Hematopoietic multipotent progenitor cell treated with erythropoietin and hydrocortisone succinate and interleukin-3 and kit ligand, for 15 days (in vitro differentiated cells): ENCODE data around the gene ABCB4.
"Not testable (repeated sequence)": the region's sequence is repeated elsewhere in the genome, so short reads cannot be mapped to it uniquely, and the experiment has no call there.

Experiments used
- DNase-seq: peaks from one replicate; pipeline ENCODE4 v3.0.0-alpha.2; 2015; ENCODE audit warnings: low spot score

Gene ABCB4

DNA sequence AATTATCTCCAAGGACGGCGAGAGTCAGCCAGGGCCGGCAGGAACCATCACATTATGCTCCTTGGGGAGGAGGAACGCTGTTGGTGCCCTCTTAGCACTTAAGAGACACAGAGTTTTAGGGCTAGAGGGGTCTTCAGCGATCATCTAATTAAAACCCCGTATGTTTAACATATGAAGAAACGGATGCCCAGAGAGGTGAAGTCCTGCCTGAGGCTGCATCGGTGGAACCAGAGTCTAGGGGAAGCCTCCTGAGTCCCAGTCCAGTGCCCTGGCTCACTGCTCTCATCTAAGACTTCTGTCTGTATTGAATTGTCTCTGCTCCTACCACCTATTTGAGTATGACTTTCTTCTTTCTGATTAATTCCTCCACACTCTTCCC lies 688 bp upstream of the ABCB4 start:
- no peak for DNase-seq

DNA sequence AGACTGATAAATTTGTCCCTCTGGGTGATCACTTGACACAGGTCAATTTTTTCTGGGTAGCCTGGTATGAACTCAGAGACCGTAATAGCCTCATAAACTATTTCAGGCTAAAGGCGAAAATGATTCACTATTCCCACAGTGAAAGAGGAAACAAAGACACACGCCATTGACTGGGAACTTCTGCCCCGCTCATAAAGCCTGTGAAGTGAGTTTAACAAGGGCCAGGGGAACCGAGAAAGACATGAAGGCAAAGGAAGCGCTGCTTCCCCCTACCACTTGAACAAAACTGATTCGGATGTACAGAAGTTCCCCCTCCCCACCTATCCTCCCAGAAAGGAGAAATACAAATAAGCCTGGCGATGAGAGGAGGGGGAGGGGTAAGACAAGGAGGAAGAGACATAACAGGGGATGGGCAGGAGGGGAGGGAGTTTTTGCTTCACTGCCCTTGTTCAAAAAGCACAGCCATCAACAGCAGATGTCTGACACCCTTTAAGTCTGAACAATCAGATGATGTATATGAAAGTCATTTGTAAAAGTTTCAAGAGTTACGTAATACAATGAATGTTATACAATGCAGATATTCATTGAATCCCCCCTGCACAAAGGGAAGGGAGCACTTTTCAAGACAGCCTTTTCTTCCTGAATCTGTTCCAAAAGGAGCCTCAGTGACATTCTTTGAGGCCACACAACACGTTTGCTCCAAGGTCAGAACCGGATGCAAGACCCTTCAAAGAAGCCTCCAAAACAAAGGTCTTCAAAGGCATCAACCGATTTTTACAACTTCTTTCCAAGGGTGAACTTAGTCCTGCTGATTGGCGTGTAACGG lies 734 bp downstream of the ABCB4 start:
- DNase-seq = no peak

DNA sequence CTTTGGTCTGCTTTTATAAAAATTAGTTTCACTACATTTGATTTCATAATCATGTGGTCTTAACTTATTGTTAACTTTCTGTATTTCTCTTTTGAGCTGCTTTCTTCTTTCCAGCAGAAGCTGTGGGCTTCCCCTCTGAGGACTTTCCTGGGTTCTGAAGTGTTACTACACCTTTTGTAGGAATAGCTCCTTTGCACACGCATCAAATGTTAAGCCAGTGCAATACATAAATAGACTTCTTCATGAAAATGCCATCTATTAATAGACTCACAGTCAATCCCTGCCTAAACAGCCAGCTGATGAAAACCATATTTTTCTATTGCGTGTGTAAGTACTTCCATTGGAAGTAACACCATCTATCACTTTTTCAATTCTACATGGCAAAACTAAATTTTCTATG lies 1.5 kb downstream of the ABCB4 start:
- DNase-seq = no peak

DNA sequence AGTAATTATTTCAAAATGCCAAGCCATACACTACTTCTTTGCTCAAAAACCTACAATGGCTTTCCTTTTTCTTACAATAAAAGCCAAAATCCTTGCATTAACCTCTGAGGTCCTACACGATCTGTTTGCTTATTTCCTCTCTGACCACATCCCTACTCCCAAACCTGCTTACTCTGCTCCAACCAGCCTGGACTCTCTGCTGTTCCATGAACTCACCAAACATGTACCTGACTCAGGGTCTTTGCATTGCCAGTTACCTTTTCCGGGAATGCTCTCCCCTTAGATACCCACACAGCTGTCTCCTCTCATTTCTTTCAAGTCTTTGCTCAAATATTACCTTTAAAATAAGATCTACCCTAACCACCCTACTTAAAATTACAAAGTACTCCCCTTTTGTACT lies 2.3 kb downstream of the ABCB4 start:
- no peak for DNase-seq

DNA sequence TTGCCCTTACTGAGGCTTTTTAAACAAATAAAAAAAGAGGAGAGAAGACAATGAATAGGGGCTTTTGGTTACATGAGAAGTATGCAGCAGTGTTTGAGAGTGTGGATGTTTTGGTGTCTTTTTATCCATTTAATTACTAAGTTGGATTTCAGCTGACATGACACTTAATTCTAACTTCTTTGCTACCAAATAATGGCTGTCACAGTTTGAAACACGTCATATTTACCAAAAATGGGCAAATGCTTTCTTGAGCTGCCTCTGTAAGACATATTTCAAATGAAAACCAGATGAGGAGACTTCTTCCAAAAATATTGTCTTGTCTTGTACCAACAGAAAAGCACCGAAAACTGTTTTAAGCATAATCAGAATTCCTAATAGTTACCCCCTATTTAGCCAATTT lies 4.0 kb downstream of the ABCB4 start:
- DNase-seq = no peak

DNA sequence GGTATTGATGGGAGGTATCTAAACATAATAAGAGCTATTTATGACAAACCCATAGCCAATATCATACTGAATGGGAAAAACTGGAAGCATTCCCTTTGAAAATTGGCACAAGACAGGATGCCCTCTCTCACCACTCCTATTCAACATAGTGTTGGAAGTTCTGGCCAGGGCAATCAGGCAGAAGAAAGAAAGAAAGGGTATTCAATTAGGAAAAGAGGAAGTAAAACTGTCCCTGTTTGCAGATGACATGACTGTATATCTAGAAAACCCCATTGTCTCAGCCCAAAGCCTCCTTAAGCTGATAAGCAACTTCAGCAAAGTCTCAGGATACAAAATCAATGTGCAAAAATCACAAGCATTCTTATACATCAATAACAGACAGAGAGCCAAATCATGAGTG lies 6.3 kb downstream of the ABCB4 start:
- DNase-seq = not testable (repeated sequence)

DNA sequence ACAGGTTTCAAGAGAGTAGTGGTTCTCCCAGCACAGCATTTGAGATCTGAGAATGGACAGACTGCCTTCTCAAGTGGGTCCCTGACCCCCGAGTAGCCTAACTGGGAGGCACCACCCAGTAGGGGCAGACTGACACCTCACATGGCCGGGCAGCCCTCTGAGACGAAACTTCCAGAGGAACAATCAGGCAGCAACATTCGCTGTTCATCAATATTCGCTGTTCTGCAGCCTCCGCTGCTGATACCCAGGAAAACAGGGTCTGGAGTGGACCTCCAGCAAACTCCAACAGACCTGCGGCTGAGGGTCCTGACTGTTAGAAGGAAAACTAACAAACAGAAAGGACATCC lies 10.0 kb downstream of the ABCB4 start:
- not testable (repeated sequence) for DNase-seq

DNA sequence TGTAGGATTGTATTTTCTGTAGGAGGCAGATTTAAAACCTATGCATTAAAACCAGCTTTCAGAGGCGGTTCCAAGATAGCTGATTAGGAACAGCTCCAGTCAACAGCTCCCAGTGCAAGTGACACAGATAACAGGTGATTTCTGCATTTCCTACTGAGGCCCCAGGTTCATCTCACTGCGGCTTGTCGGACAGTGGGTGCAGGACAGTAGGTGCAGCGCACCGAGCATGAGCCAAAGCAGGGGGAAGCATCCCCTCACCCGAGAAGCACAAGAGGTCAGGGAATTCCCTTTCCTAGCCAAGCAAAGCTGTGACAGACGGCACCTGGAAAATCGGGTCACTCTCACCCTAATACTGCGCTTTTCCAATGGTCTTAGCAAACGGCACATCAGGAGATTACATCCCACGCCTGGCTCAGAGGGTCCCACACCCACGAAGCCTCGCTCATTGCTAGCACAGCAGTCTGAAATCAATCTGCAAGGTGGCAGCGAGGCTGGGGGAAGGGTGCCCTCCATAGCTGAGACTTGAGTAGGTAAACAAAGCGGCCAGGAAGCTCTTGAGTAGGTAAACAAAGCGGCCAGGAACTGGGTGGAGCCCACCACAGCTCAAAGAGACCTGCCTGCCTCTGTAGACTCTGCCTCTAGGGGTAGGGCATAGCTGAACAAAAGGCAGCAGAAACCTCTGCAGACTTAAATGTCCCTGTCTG lies 10.5 kb downstream of the ABCB4 start:
- DNase-seq = not testable (repeated sequence)

DNA sequence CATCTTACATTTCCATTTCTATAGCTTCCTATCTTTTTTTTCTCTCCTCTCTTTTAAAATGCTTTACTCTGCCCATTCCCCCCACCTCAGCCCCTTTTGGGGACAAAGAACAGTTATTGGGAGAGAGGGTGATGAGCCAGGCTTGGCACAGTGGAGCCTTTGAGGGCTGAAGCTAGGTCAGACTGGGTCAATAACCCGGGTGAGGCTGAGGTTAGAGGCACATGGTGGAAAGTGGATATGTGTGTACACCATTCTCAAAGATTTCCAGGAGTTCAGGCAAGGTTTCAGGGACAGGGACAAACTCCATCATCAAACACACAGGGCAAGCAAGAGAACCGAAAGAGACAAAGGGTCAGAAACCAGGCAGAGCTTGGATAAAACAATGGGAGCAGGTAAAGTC lies 11.5 kb downstream of the ABCB4 start:
- DNase-seq = no peak

DNA sequence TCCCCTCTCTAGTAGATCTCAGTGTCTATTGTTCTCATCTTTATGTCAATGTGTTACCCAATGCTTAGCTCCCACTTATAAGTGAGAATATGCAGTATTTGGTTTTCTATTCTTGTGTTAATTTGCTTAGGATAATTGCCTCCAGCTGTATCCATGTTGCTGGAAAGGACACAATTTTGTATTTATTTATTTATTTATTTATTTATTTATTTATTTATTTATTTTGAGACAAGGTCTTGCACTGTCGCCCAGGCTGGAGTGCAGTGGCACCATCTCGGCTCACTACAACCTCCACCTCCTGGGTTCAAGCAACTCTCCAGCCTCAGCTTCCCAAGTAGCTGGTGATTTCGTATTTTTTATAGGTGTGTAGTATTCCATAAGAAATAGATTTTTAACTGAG lies 15.0 kb downstream of the ABCB4 start:
- not testable (repeated sequence) for DNase-seq

DNA sequence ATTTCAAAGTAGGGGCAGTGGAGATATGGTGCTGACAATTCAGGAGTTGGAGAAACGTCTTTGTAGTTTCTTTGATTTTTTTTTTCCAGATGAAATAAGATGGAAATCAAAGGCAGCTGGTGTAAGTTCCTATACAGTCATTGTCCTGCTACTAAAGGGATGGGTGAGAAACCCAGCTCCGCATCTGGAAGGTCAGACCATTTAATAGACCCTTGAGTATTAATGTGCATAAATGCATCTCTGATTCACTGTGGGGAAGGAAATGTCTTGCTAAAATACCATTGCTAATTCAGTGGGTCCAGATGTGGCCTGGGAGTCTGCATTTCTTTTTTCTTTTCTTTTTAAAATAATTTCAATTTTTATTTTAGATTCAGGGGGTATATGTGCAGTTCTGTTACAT lies 15.5 kb downstream of the ABCB4 start:
- no peak for DNase-seq

DNA sequence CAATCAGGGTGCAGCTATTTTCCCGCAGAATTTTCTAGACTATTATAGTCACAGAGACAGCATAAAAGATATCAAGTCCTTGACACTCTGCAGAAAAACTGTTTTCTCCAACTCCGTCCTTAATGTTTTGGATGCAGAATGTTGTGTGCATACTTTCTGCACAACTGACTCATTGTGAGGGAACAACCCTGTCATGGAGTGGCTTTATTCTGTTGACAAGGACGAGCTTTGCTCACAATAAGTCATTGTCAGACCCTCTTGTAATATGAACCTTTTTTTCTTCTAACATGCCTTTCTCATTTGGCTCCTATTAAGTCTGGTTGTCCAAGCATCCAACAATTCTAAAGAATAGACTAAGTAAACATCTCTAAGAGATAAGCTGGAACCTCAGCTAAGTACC lies 17.3 kb downstream of the ABCB4 start:
- DNase-seq = no peak

DNA sequence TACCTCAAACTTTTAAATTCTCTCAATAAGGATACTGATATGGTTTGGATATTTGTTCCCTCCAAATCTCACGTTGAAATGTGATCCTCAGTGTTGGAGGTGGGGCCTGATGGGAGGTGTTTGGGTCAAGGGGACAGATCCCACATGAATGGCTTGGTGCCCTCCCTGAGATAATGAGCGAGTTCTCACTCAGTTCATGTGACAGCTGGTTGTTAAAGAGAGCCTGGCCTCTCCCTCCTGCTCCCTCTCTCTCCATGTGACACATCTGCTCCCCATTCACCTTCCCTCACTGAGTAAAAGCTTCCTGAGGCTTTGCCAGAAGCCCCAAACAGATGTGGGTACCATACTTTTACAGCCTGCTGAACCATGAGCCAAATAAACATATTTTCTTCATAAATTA lies 19.2 kb downstream of the ABCB4 start:
- DNase-seq = no peak

DNA sequence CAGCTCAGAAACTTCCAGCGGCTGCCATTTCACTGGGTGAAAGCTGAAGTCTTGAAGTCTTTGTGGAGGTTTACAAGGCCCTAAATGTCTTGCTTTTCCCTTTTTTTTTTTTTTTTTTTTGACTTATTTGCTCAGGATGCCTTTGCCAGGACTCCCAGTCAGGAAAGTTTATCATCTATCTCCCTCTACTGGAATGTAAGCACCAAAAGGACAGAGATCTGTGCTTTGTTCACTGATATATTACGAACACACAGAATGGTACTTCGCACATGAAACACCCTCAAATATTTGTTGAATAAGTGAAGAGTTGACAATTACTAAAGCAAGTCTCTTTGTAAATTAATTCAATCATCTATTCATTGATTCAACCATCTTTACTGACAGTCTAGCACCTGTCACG lies 23.2 kb downstream of the ABCB4 start:
- DNase-seq = no peak

DNA sequence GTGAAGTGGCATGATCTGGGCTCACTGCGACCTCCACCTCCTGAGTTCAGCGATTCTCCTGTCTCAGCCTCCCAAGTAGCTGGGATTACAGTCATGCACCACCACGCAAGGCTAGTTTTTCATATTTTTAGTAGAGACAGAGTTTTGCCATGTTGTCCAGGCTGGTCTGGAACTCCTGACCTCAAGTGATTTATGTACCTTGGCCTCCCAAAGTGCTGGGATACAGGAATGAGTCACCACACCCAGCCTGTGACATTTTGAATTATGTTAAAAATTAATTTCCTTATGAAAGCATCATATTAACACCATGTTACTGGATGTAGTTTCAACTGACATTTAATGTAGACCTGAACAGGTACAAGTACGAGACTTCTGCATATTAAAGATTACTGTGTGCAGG lies 24.3 kb downstream of the ABCB4 start:
- DNase-seq = no peak

DNA sequence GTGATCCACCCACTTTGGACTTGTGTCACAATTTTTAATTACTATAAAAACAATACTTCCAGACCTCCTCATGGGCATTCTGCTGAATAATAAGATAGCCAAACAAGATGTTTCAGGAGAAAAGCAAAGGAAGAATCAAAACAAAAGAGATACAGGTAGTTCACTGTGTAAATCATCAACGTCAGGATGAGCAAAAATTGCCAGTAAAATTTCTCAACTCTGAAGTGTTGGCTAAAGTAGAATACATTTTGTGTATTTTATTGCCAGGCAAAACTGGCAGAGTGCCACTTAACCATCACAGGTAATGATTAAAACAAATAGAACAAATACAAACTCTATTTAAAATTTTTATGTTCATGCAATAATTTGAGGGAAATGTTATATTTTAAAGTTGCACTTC lies 24.8 kb downstream of the ABCB4 start:
- DNase-seq = no peak

DNA sequence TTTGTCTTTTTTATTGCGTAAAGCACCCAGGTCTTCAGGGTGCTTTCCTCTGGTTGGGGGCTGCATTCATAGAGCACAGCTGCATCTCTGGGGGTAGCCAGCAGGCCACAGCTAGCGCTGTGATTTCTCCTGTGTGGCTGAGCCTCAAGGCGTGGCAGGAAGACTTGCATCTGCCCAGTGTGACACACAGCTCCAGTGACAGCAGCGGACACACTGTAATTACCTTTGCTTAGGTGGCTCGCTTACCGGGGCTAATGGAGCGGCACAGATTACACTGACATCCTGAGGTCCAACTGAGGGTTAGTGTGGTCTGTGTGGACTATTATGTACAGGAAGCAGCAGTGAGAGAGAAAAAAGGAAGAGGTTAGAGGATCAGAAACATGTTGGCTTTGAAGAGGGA lies 27.1 kb downstream of the ABCB4 start:
- no peak for DNase-seq

DNA sequence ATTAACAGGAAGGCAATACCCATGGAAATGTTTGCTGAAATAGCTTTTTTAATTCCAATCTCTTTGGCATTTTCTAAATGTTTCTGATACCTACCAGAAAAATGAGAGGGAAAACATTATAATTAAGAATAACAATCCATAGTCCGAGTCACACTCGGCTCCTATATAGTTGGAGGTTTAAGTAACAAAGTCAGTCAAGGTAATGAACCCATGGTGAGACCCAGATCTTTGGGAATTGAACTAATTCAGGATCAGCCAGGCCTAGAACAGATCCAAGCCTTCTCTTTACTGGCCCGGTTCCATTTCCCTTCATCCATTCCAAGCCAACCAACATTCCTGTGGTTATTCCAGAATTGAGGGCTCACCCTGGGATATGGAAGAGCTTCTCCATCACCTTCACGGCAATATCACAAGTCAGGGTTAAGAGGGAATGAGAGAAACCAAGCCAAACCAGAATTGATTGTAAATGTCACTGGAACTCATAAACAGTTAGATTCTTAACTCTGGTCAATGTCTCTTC lies 28.3 kb downstream of the ABCB4 start:
- no peak for DNase-seq

DNA sequence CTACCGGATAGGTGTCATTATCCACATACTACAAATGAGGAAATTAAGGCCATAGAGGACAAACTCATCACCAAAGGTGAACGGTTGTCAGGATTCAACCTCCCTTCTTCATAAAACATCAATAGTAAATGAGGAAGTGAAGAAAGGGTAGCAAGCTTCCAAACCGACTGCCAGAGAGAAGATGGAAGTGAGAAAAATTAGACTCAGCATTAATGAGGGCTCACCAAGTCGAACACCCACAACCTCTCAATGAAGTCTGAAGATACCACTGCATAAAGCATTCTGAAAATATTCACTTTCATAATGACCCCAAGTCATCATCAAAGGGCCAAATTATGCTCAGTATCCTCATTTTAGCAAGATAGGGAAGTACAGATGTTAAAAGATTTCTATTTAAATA lies 29.6 kb downstream of the ABCB4 start:
- no peak for DNase-seq

DNA sequence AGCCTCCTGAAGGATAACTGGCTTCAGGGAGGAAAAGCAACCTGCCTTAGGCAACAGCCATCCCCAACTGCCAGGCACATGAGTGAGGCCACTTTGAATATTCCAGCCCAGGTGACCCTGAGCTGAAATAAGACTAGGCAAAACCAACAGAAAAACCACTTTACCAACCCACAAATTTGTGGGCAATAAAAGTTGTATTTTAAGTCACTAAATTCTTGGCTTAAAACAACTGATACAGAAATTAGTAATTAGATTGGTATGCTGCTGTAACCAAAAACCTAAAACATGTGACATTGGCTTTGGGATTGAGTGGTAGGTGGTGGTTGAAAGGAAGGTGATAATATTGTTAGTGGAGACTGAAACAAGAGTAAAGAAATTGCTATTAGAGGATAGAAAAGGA lies 39.9 kb downstream of the ABCB4 start:
- DNase-seq = no peak

DNA sequence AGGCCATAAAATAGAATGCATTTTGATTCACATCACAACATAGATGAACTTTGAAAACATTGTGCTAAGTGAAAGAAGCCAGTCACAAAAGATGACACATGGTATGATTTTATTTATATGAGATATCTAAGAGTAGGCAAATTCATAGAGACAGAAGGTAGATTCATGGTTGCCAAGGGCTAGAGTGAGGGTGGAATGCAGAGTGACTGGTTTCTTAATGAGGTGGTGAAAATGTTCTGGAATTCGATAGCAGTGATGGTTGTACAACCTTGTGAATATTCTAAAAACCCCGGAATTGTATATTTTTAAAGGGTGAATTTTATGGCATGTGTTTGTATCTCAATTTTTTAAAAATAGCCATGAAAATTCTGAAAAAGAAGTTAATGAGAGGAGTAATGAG lies 42.9 kb downstream of the ABCB4 start:
- no peak for DNase-seq

DNA sequence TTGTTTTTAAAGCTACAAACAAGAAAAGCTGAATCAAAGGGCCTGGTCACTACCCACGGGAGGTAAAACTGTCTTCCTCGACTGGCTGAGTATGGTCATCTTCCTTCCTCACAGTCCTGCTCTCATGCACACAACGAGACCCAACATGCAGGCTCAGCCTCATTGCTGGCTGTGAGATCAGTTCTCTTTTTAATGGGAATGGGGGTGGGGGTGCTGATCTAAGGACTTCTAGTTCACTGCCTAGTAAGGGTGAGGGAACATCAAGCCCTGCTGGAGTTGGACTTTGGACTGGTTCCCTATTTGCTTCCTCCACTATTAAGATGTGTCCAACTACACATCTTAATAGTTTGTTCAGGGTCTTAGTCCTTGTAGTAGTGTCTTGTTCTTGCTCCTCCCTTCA lies 48.2 kb downstream of the ABCB4 start:
- no peak for DNase-seq

DNA sequence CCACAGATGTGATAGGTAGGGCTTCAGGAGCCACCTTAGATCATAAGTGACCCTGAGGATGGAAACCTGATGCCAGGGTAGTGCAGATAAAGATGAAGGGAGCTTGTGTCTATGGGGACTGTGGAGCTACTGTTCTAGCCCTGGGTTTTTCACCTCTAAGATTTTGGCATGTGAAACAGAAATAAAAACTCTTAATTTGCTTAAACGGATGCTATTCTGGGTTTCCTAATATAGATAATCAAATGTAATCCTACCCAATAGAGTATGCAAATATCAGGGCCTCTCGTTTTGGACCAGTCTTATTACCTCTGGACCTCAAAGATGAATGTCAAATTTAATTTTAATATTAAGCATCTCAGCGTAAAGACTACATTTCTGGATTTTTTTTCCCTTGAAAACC lies 49.3 kb downstream of the ABCB4 start:
- no peak for DNase-seq

DNA sequence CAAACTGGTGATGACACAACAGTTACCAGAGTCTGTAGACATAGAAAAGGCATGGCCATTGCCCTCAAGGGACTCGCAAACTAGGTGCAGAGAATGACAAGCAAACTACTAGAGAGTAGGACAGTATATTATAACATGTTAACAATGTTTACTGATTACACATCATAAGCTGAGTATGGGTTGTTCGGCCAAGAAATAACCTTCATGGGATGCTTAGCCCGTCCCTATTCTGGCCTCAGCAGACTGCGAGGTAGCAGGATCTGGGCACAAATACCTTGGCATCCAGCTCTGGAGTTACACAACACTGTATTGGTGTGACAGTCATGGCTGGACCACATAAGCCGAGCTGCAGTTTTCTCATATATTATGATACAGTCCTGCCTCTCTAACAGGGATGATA lies 51.4 kb downstream of the ABCB4 start:
- no peak for DNase-seq
